ENCODE measurements around the gene TRAK2.
"Not testable (repeated sequence)": the region's sequence is repeated elsewhere in the genome, so short reads cannot be mapped to it uniquely, and the experiment has no call there.

TRAK2 gene

GRCh38 chr2:201432621-201433393, 18.5 kb downstream of the TRAK2 start:
- Histone ChIP-seq H3K4me1 (ENCODE audit: control insufficient read depth, insufficient read depth, low read length, poor library complexity, severe bottlenecking) (peaks cover 25% of the 10 kb centered on the region), H3K9me3 (ENCODE audit: control insufficient read depth, low read length) (no peaks in the 10 kb centered on the region), H3K27ac (ENCODE audit: insufficient read depth, low read length, poor library complexity, severe bottlenecking) (peak overlapping the region; percentile 40), H3K4me3 (ENCODE audit: insufficient read depth, low read depth, low read length, poor library complexity, severe bottlenecking) (no peak overlapping the region), H3K36me3 (ENCODE audit: control insufficient read depth, insufficient read depth, low read length) (peaks cover 5% of the 10 kb centered on the region), H3K27me3 (replicated peaks; ENCODE audit: control insufficient read depth, insufficient read depth, low read length, poor library complexity, severe bottlenecking) (no peaks in the 10 kb centered on the region)
- no peak for DNase-seq

- no peaks in the 10 kb centered on the region for H3K9me3 ChIP-seq (ENCODE audit: control insufficient read depth, low read length)
- no peak overlapping the region for H3K4me3 ChIP-seq (ENCODE audit: insufficient read depth, low read depth, low read length, poor library complexity, severe bottlenecking)
- peaks cover 25% of the 10 kb centered on the region for H3K4me1 ChIP-seq (ENCODE audit: control insufficient read depth, insufficient read depth, low read length, poor library complexity, severe bottlenecking)
- no peak for DNase-seq
- no peaks in the 10 kb centered on the region for H3K27me3 ChIP-seq (replicated peaks; ENCODE audit: control insufficient read depth, insufficient read depth, low read length, poor library complexity, severe bottlenecking)
- peak overlapping the region; percentile 40 for H3K27ac ChIP-seq (ENCODE audit: insufficient read depth, low read length, poor library complexity, severe bottlenecking)
- peaks cover 5% of the 10 kb centered on the region for H3K36me3 ChIP-seq (ENCODE audit: control insufficient read depth, insufficient read depth, low read length)
Measured at GRCh38 chr2:201432038-201432620, 19.1 kb downstream of the TRAK2 start.

- Histone ChIP-seq H3K9me3 (ENCODE audit: control insufficient read depth, low read length) (no peaks in the 10 kb centered on the region), H3K36me3 (ENCODE audit: control insufficient read depth, insufficient read depth, low read length) (peaks cover 5% of the 10 kb centered on the region), H3K4me3 (ENCODE audit: insufficient read depth, low read depth, low read length, poor library complexity, severe bottlenecking) (no peak overlapping the region), H3K4me1 (ENCODE audit: control insufficient read depth, insufficient read depth, low read length, poor library complexity, severe bottlenecking) (peaks cover 25% of the 10 kb centered on the region), H3K27ac (ENCODE audit: insufficient read depth, low read length, poor library complexity, severe bottlenecking) (no peak overlapping the region), H3K27me3 (replicated peaks; ENCODE audit: control insufficient read depth, insufficient read depth, low read length, poor library complexity, severe bottlenecking) (no peaks in the 10 kb centered on the region)
- DNase-seq, result no peak
Measured at GRCh38 chr2:201430839-201431238, 20.4 kb downstream of the TRAK2 start.

- not testable (repeated sequence) for H3K9me3 ChIP-seq (ENCODE audit: control insufficient read depth, low read length); DNase-seq; H3K27me3 ChIP-seq (replicated peaks; ENCODE audit: control insufficient read depth, insufficient read depth, low read length, poor library complexity, severe bottlenecking); H3K27ac ChIP-seq (ENCODE audit: insufficient read depth, low read length, poor library complexity, severe bottlenecking); H3K4me3 ChIP-seq (ENCODE audit: insufficient read depth, low read depth, low read length, poor library complexity, severe bottlenecking); H3K36me3 ChIP-seq (ENCODE audit: control insufficient read depth, insufficient read depth, low read length)
- H3K4me1 ChIP-seq (ENCODE audit: control insufficient read depth, insufficient read depth, low read length, poor library complexity, severe bottlenecking), result peaks cover 25% of the 10 kb centered on the region
Measured at GRCh38 chr2:201430322-201430721, 20.9 kb downstream of the TRAK2 start.

GRCh38 chr2:201429835-201430234, 21.4 kb downstream of the TRAK2 start:
- peaks cover 25% of the 10 kb centered on the region for H3K4me1 ChIP-seq (ENCODE audit: control insufficient read depth, insufficient read depth, low read length, poor library complexity, severe bottlenecking)
- H3K4me3 ChIP-seq (ENCODE audit: insufficient read depth, low read depth, low read length, poor library complexity, severe bottlenecking); H3K9me3 ChIP-seq (ENCODE audit: control insufficient read depth, low read length); H3K36me3 ChIP-seq (ENCODE audit: control insufficient read depth, insufficient read depth, low read length); DNase-seq; H3K27me3 ChIP-seq (replicated peaks; ENCODE audit: control insufficient read depth, insufficient read depth, low read length, poor library complexity, severe bottlenecking); H3K27ac ChIP-seq (ENCODE audit: insufficient read depth, low read length, poor library complexity, severe bottlenecking): not testable (repeated sequence)

- H3K4me1 ChIP-seq (ENCODE audit: control insufficient read depth, insufficient read depth, low read length, poor library complexity, severe bottlenecking), result peaks cover 17% of the 10 kb centered on the region
- not testable (repeated sequence) for H3K4me3 ChIP-seq (ENCODE audit: insufficient read depth, low read depth, low read length, poor library complexity, severe bottlenecking); H3K27me3 ChIP-seq (replicated peaks; ENCODE audit: control insufficient read depth, insufficient read depth, low read length, poor library complexity, severe bottlenecking); H3K36me3 ChIP-seq (ENCODE audit: control insufficient read depth, insufficient read depth, low read length); DNase-seq; H3K27ac ChIP-seq (ENCODE audit: insufficient read depth, low read length, poor library complexity, severe bottlenecking); H3K9me3 ChIP-seq (ENCODE audit: control insufficient read depth, low read length)
Measured at GRCh38 chr2:201428366-201428765, 22.9 kb downstream of the TRAK2 start.

GRCh38 chr2:201425952-201426351, 25.3 kb downstream of the TRAK2 start:
- DNase-seq, result no peak
- H3K27me3 ChIP-seq (replicated peaks; ENCODE audit: control insufficient read depth, insufficient read depth, low read length, poor library complexity, severe bottlenecking), result no peaks in the 10 kb centered on the region
- no peak overlapping the region for H3K27ac ChIP-seq (ENCODE audit: insufficient read depth, low read length, poor library complexity, severe bottlenecking)
- H3K4me3 ChIP-seq (ENCODE audit: insufficient read depth, low read depth, low read length, poor library complexity, severe bottlenecking), result no peak overlapping the region
- H3K4me1 ChIP-seq (ENCODE audit: control insufficient read depth, insufficient read depth, low read length, poor library complexity, severe bottlenecking), result peaks cover 3% of the 10 kb centered on the region
- H3K36me3 ChIP-seq (ENCODE audit: control insufficient read depth, insufficient read depth, low read length), result peaks cover 1% of the 10 kb centered on the region
- H3K9me3 ChIP-seq (ENCODE audit: control insufficient read depth, low read length), result no peaks in the 10 kb centered on the region

- Histone ChIP-seq H3K27me3 (replicated peaks; ENCODE audit: control insufficient read depth, insufficient read depth, low read length, poor library complexity, severe bottlenecking) (no peaks in the 10 kb centered on the region), H3K9me3 (ENCODE audit: control insufficient read depth, low read length) (no peaks in the 10 kb centered on the region), H3K27ac (ENCODE audit: insufficient read depth, low read length, poor library complexity, severe bottlenecking) (peak overlapping the region; percentile 33), H3K36me3 (ENCODE audit: control insufficient read depth, insufficient read depth, low read length) (no peaks in the 10 kb centered on the region), H3K4me3 (ENCODE audit: insufficient read depth, low read depth, low read length, poor library complexity, severe bottlenecking) (no peak overlapping the region), H3K4me1 (ENCODE audit: control insufficient read depth, insufficient read depth, low read length, poor library complexity, severe bottlenecking) (peaks cover 15% of the 10 kb centered on the region)
- no peak for DNase-seq
Measured at GRCh38 chr2:201420442-201421113, 30.7 kb downstream of the TRAK2 start.

- DNase-seq, result no peak
- Histone ChIP-seq H3K4me3 (ENCODE audit: insufficient read depth, low read depth, low read length, poor library complexity, severe bottlenecking) (no peak overlapping the region), H3K9me3 (ENCODE audit: control insufficient read depth, low read length) (no peaks in the 10 kb centered on the region), H3K4me1 (ENCODE audit: control insufficient read depth, insufficient read depth, low read length, poor library complexity, severe bottlenecking) (peaks cover 20% of the 10 kb centered on the region), H3K27me3 (replicated peaks; ENCODE audit: control insufficient read depth, insufficient read depth, low read length, poor library complexity, severe bottlenecking) (no peaks in the 10 kb centered on the region), H3K36me3 (ENCODE audit: control insufficient read depth, insufficient read depth, low read length) (no peaks in the 10 kb centered on the region), H3K27ac (ENCODE audit: insufficient read depth, low read length, poor library complexity, severe bottlenecking) (peak overlapping the region; percentile 33)
Measured at GRCh38 chr2:201419986-201420385, 31.3 kb downstream of the TRAK2 start.

GRCh38 chr2:201419057-201419635, 32.1 kb downstream of the TRAK2 start:
- H3K4me1 ChIP-seq (ENCODE audit: control insufficient read depth, insufficient read depth, low read length, poor library complexity, severe bottlenecking), result peaks cover 27% of the 10 kb centered on the region
- no peak for DNase-seq
- no peak overlapping the region for H3K4me3 ChIP-seq (ENCODE audit: insufficient read depth, low read depth, low read length, poor library complexity, severe bottlenecking)
- H3K36me3 ChIP-seq (ENCODE audit: control insufficient read depth, insufficient read depth, low read length), result no peaks in the 10 kb centered on the region
- H3K27ac ChIP-seq (ENCODE audit: insufficient read depth, low read length, poor library complexity, severe bottlenecking), result no peak overlapping the region
- no peaks in the 10 kb centered on the region for H3K9me3 ChIP-seq (ENCODE audit: control insufficient read depth, low read length)
- no peaks in the 10 kb centered on the region for H3K27me3 ChIP-seq (replicated peaks; ENCODE audit: control insufficient read depth, insufficient read depth, low read length, poor library complexity, severe bottlenecking)

Data from effector memory CD4-positive, alpha-beta T cell (primary cell).